ENCODE measurements around the gene IFNAR2. TPM values are rescaled to one million over a fixed set of nuclear protein-coding genes. Genes with fewer than 3 reads are reported as not detected.

The IFNAR2 gene
- total and polyA plus RNA-seq, 8 donors = 7.5 to 22.5 (median 9.2) TPM; not detected in 1

DNA sequence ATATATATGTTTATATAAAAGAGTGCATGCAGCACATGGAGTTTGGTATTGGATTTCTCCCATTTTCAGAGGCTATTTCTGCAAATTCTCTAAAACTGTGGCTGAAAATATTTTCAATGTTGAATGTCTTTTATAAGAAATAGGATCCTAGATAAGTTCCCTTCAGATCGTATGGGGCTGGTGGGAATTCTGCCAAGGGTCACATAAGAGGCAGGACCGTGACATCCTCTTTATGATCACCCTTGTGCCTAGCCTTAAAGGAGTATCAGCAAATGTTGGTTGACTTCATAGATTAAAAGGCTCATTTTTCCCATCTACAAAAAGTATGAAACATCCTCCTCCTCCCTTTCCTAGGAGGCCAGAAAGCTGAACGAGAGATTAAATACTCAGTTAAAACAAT, 1.3 kb upstream of the IFNAR2 start:
- intact Hi-C loops (cut with DNase I; ENCODE audit: low total_unique reads) = no loop called here
- H3K36me3 ChIP-seq = no peaks in the 10 kb centered on the region
- no peak overlapping the region for H3K27ac ChIP-seq
- TF ChIP-seq POLR2AphosphoS5 (IDR thresholded peaks at IDR 0.05) = no peak
- TF ChIP-seq, protein P1, sequence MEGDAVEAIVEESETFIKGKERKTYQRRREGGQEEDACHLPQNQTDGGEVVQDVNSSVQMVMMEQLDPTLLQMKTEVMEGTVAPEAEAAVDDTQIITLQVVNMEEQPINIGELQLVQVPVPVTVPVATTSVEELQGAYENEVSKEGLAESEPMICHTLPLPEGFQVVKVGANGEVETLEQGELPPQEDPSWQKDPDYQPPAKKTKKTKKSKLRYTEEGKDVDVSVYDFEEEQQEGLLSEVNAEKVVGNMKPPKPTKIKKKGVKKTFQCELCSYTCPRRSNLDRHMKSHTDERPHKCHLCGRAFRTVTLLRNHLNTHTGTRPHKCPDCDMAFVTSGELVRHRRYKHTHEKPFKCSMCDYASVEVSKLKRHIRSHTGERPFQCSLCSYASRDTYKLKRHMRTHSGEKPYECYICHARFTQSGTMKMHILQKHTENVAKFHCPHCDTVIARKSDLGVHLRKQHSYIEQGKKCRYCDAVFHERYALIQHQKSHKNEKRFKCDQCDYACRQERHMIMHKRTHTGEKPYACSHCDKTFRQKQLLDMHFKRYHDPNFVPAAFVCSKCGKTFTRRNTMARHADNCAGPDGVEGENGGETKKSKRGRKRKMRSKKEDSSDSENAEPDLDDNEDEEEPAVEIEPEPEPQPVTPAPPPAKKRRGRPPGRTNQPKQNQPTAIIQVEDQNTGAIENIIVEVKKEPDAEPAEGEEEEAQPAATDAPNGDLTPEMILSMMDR (IDR thresholded peaks at IDR 0.05) = no peak
- no peak for TF ChIP-seq POLR2A (IDR thresholded peaks at IDR 0.05)
- TF ChIP-seq EP300 (IDR thresholded peaks at IDR 0.05) = no peak
- H3K4me1 ChIP-seq = peaks cover 14 to 39% (median 29%) of the 10 kb centered on the region in 4 donors
- H3K4me3 ChIP-seq = no peak overlapping the region
- WGBS, 5 donors = 49 to 70% (median 56%) methylated on average over 3 of the region's 3 CpGs
- no peaks in the 10 kb centered on the region for H3K9me3 ChIP-seq
- no peak for DNase-seq
- no peaks in the 10 kb centered on the region for H3K27me3 ChIP-seq

DNA sequence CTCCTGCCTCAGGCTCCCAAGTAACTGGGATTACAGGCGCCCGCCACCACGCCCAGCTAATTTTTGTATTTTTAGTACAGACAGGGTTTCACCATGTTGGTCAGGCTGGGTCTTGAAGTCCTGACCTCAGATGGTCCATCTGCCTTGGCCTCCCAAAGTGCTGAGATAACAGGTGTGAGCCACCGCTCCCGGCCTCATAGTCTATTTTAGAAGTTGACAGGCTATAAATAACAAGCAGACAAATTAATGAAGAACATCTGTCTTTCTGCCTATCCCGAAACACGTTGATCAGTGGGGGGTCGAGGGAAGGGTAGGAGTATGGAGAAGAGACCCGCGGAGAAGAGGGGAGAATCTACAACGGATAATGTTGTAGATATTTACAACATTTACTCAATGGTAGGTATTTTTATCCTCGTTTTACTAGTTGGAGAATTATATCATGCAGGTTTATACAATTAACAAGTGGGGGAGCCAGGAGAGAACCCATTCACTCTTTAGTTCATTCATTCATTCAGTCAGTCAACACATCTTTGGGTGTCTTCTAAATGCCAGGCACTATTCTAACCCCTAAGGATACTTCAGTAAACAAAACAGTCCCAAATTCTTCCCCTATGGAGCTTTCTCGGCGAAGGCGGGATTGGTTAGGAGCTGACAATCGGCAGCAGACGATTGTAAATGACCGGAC, 497 bp upstream of the IFNAR2 start:
- Histone ChIP-seq H3K27me3 (no peaks in the 10 kb centered on the region), H3K9me3 (no peaks in the 10 kb centered on the region), H3K4me3 (peak overlapping the region; percentile 69 to 99 (median 96)), H3K27ac (peak overlapping the region; percentile 95 to 98 (median 96)), H3K4me1 (peaks cover 14 to 44% (median 30%) of the 10 kb centered on the region in 4 donors), H3K36me3 (no peaks in the 10 kb centered on the region)
- no peak for TF ChIP-seq POLR2A (IDR thresholded peaks at IDR 0.05)
- TF ChIP-seq, protein P1 (IDR thresholded peaks at IDR 0.05) = no peak
- TF ChIP-seq POLR2AphosphoS5 (IDR thresholded peaks at IDR 0.05) = no peak
- no peak for TF ChIP-seq EP300 (IDR thresholded peaks at IDR 0.05)
- no peak for DNase-seq
- intact Hi-C loops (cut with DNase I; ENCODE audit: low total_unique reads) = no loop called here
- WGBS, 5 donors = 38 to 44% (median 40%) methylated on average over 18 of the region's 18 CpGs

DNA sequence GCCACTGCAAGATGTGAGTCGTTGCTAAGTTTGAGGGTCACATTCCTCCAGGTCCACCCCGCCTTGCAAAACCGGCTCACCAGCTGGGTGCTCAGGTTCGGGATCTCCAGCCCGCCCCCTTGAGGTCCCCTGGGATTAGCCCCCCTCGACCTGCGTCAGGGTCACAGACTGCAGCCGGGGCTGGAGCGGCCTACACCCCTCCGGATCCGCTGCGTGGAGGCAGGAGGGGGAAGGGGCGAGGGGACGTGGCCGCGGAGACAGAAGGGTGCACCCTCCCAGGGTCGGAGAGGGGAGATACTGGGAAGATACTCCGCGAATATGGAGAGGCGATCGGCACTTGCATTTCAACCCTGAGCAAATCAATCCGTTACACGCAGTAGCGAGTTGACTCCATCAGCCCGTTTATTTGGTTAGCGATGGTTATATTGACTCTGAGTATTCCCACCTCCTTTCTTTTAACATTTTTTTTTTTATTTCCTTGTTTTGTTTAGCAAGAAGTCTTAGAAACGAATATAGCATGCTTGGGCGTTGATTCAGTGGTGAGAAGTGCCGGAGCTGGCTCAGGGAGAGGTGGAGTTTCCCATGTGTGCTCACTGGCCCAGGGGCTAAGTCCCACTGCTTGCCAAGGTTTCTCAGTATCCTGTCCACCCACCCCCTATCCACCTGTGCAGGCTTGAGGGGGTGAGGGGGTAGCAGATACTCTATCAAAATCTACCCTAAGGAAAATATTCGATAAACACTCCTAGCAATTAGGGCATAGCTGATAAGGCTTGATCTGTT, 997 bp downstream of the IFNAR2 start:
- no peaks in the 10 kb centered on the region for H3K27me3 ChIP-seq
- H3K27ac ChIP-seq = peak overlapping the region; percentile 95 to 98 (median 96)
- TF ChIP-seq, protein P1 (IDR thresholded peaks at IDR 0.05) = no peak
- TF ChIP-seq POLR2AphosphoS5 (IDR thresholded peaks at IDR 0.05) = peak in 1 of 3 donors; percentile 15
- DNase-seq = peak in 1 of 2 donors; percentile 82
- 1 to 4% (median 2%) methylated on average over 24 to 30 of the region's 30 CpGs for WGBS, 5 donors
- no peaks in the 10 kb centered on the region for H3K9me3 ChIP-seq
- intact Hi-C loops (cut with DNase I; ENCODE audit: low total_unique reads) = no loop called here
- peak overlapping the region; percentile 69 to 99 (median 96) for H3K4me3 ChIP-seq
- no peaks in the 10 kb centered on the region for H3K36me3 ChIP-seq
- H3K4me1 ChIP-seq = peaks cover 14 to 51% (median 30%) of the 10 kb centered on the region in 4 donors

DNA sequence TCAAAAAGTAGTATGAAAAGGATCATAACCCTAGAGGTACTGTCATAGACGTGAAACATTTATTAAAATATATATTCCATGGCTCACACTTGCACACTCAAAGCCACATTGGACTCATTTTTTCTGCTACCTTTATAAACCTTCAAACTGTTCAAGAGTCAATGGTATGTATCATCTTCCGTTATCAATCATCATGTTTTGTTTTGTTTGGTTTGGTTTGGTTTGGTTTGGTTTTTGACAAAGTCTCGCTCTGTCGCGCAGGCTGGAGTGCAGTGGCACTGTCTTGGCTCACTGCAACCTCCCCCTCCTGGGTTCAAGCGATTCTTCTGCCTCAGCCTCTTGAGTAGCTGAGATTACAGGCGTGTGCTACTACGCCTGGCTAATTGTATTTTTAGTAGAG, 1.8 kb downstream of the IFNAR2 start:
- peak overlapping the region in 3 of 4 donors; percentile 69 to 97 (median 95) for H3K4me3 ChIP-seq
- H3K27ac ChIP-seq = peak overlapping the region in 3 of 5 donors; percentile 96 to 98 (median 96)
- intact Hi-C loops (cut with DNase I; ENCODE audit: low total_unique reads) = no loop called here
- no peaks in the 10 kb centered on the region for H3K9me3 ChIP-seq
- peaks cover 14 to 58% (median 33%) of the 10 kb centered on the region in 4 donors for H3K4me1 ChIP-seq
- no peaks in the 10 kb centered on the region for H3K27me3 ChIP-seq
- DNase-seq = no peak
- TF ChIP-seq EP300 (IDR thresholded peaks at IDR 0.05) (no peak), POLR2A (IDR thresholded peaks at IDR 0.05) (no peak), POLR2AphosphoS5 (IDR thresholded peaks at IDR 0.05) (no peak)
- TF ChIP-seq, protein P1 (IDR thresholded peaks at IDR 0.05) = no peak
- H3K36me3 ChIP-seq = no peaks in the 10 kb centered on the region
- WGBS, 5 donors = 42 to 65% (median 46%) methylated on average over 8 of the region's 8 CpGs
